K562 (cell line): Measurements from ENCODE around the gene UBE2D2. TPM values are rescaled to one million over a fixed set of nuclear protein-coding genes. Genes with fewer than 3 reads are reported as not detected.

Experiments
- CHD1 ChIP-seq: fragments of 200-600 bp; sonication (generic); IDR thresholded peaks from one replicate; pipeline ENCODE4 v1.6.1; 2012; ENCODE audit warnings: mild to moderate bottlenecking, moderate library complexity, low read length, inconsistent platforms
- MLLT1 ChIP-seq, 2 experiments: fragments of 450-650 bp; IDR thresholded peaks; 2 replicates each; pipeline ENCODE4 v1.6.1; 2016
- PKNOX1 ChIP-seq: fragments of 450-650 bp; IDR thresholded peaks from 2 replicates; pipeline ENCODE4 v1.6.1; 2016
- POLR2H ChIP-seq: IDR thresholded peaks from 2 replicates; pipeline ENCODE4 v1.6.1; 2016; ENCODE audit warnings: missing genetic modification characterization, low read depth, mild to moderate bottlenecking, control low read depth, missing compliant biosample characterization, moderate library complexity
- RBM25 ChIP-seq: fragments of 200-400 bp; formaldehyde crosslinking; IDR thresholded peaks from 2 replicates; pipeline ENCODE4 v1.6.1; 2018; ENCODE audit warnings: low read length, low read depth, moderate library complexity; ENCODE audit not compliant: severe bottlenecking
- SIN3A ChIP-seq, 2 experiments: fragments of 150-350 bp in 1 of 2; IDR thresholded peaks; 2 replicates each; pipeline ENCODE4 v1.6.1; 2011 to 2016; ENCODE audit warnings: borderline replicate concordance in 2 of 2, low read depth in 2 of 2, low read length in 2 of 2, mild to moderate bottlenecking in 2 of 2, moderate library complexity in 2 of 2; ENCODE audit not compliant: control insufficient read depth in 1 of 2
- THRAP3 ChIP-seq: fragments of 450-650 bp; IDR thresholded peaks from 2 replicates; pipeline ENCODE4 v1.6.1; 2016; ENCODE audit warnings: mild to moderate bottlenecking, inconsistent platforms, borderline replicate concordance
- ZNF395 ChIP-seq: fragments of 200-800 bp; sonication (Bioruptor generic); IDR thresholded peaks from 2 replicates; pipeline ENCODE4 v1.6.1; 2017; ENCODE audit warnings: missing genetic modification characterization, missing compliant biosample characterization
- polyA plus RNA-seq, 8 experiments: library from polyadenylated mRNA; depleted of rRNA in 4 of 8; stranded (reverse) in 5 of 8; unstranded in 3 of 8; fragments of >200 nt; fragmentation: Nextera tagmentation in 2 of 8; fragmentation: Illumina TruSeq in 1 of 8; extraction: Ambion mirVana in 2 of 8; extraction: Trizol in 1 of 8; gene quantifications; 2 replicates each; pipeline versions ENCODE4 v1.2.1 to v1.2.3, GENCODE V29; 2011 to 2014; ENCODE audit warnings: inconsistent platforms in 1 of 8, missing spikeins in 1 of 8
- total RNA-seq, 7 experiments: library from RNA; depleted of rRNA in 6 of 7; stranded (reverse); fragments of >200 nt in 6 of 7; fragmentation: Illumina TruSeq in 2 of 7; extraction: Trizol in 2 of 7; gene quantifications; 2 replicates each; pipeline versions ENCODE4 v1.2.1 to v1.2.3, GENCODE V29; 2011 to 2021; ENCODE audit warnings: low replicate concordance in 1 of 7

UBE2D2 gene
- total and polyA plus RNA-seq, 9 of the 15 experiments (the other 6 are each of a cell fraction or from before 2014, with no cell fraction given) = 53.6 to 198 (median 122) TPM

- TF ChIP-seq SIN3A (IDR thresholded peaks at IDR 0.05; ENCODE audit: borderline replicate concordance in 2 of 2, control insufficient read depth in 1 of 2, low read depth in 2 of 2, low read length in 2 of 2) (0 out of 4 replicates have a peak, but pooled peaks of 1 of the 2 experiments have one; percentile 26), RBM25 (peak; percentile 48), CHD1 (peak; percentile 7), POLR2H (tag) (0 out of 2 replicates have a peak, but pooled peaks have one; percentile 13), PKNOX1 (0 out of 2 replicates have a peak, but pooled peaks have one; percentile 10), MLLT1 (IDR thresholded peaks at IDR 0.05) (0 out of 4 replicates have a peak, but pooled peaks have one; percentile 7 to 17), THRAP3 (no peak), ZNF395 (no peak)
Observed at GRCh38 chr5:139562847-139563246, 1.7 kb downstream of the UBE2D2 start (continued).
